ENCODE data around the gene B3GNT3.

DNA sequence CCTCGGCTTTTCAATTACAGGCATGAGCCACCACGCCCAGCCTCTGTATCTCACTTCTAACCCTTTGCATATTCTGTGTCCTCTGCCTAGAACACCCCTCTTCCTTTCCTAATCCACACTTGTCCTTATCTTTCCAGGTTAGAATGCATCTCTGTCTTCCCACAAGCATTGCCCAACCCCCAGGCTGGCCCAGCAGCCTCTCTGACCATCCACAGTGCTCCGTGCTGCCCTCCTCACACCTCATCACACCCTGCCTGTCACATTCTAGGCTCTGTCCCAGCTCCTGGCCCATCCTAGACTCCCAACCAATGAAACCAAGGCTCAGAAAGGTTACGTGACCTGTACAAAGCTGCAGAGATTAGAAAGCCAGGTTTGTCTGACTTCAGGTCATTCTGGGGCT is 41.6 kb downstream of the B3GNT3 start:
- TF ChIP-seq, protein P1, sequence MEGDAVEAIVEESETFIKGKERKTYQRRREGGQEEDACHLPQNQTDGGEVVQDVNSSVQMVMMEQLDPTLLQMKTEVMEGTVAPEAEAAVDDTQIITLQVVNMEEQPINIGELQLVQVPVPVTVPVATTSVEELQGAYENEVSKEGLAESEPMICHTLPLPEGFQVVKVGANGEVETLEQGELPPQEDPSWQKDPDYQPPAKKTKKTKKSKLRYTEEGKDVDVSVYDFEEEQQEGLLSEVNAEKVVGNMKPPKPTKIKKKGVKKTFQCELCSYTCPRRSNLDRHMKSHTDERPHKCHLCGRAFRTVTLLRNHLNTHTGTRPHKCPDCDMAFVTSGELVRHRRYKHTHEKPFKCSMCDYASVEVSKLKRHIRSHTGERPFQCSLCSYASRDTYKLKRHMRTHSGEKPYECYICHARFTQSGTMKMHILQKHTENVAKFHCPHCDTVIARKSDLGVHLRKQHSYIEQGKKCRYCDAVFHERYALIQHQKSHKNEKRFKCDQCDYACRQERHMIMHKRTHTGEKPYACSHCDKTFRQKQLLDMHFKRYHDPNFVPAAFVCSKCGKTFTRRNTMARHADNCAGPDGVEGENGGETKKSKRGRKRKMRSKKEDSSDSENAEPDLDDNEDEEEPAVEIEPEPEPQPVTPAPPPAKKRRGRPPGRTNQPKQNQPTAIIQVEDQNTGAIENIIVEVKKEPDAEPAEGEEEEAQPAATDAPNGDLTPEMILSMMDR (IDR thresholded peaks at IDR 0.05; ENCODE audit: low read depth, low read length) = no peak
- TF ChIP-seq EZH2phosphoT487 (IDR thresholded peaks at IDR 0.05; ENCODE audit: low read depth) = no peak

Data from OCI-LY3 (cell line).